Nasal cavity respiratory epithelium epithelial cell of viscerocranial mucosa (primary cell): ENCODE results near the gene FNDC7. TPM values are rescaled to one million over a fixed set of nuclear protein-coding genes. Genes with fewer than 3 reads are reported as not detected.

ENCODE experiments used
- total RNA-seq: library from RNA; depleted of rRNA; stranded (reverse); fragments of >200 nt; gene quantifications from 2 replicates; pipeline ENCODE4 v1.2.3, GENCODE V29; 2014

Gene FNDC7, protein sequence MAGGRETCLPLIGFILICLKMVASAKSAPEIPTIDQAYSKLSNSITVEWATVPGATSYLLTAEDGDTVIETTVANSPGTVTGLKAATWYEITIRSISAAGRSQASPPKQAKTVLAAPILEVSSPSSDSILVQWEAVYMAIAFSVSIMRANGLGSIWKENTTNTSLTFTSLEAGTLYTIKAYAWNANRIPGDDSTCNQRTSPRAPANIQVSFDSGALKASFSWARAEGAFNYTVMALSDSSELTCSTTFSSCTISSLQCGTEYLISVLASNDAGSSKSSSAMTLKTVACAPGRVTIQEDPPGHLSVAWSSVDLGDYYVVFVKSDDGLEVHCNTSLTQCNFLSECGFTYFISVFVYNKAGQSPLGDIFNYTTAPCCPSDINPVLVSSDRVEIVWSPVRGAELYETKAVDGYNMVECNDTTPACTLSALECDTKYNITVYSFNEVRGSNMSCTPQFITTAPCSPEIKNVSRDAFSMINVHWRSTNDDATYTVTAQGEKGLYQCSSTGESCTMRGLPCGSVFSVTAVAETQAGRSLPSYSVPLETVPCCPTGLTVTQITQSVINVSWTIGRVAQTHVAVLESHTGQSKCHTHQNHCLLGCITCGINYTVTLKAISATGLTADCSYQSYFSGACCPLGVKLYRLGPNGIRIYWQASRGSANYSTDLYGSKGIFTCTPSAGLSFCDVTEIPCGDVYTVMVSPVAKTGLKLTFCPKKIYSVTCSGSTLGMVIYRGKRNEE
- under 0.01 TPM in 1 of 2 replicates, not detected in the other for total RNA-seq

DNA sequence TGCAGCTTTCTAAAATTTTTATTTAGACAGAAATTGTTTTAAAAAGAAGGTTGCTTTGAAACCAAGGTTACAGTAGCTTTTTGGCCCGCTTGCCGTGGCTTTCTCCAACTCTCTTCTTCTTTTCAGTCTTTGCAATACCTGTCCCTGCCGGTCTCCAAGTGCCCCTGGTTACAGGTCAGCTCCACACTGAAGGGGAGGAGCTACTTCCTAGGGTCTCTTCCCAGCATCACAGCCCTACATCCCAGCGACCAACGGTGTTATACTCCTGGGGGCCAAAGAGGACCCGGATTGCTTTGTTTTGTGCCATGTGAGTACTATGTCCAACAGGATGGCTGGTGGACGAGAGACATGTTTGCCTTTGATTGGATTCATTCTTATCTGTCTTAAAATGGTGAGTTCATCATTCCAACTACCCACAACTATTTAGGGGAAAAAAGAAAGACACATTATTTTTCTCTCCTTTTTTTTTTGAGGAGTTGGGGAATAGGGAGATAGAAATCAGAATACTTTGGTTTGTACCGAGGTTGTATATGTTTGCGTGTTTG is at the start of gene FNDC7:
Gene FNDC7 (plus strand): TSS at position 303 of the 545 bp plus-strand sequence. CDS start 26 bp downstream, at position 329.

DNA sequence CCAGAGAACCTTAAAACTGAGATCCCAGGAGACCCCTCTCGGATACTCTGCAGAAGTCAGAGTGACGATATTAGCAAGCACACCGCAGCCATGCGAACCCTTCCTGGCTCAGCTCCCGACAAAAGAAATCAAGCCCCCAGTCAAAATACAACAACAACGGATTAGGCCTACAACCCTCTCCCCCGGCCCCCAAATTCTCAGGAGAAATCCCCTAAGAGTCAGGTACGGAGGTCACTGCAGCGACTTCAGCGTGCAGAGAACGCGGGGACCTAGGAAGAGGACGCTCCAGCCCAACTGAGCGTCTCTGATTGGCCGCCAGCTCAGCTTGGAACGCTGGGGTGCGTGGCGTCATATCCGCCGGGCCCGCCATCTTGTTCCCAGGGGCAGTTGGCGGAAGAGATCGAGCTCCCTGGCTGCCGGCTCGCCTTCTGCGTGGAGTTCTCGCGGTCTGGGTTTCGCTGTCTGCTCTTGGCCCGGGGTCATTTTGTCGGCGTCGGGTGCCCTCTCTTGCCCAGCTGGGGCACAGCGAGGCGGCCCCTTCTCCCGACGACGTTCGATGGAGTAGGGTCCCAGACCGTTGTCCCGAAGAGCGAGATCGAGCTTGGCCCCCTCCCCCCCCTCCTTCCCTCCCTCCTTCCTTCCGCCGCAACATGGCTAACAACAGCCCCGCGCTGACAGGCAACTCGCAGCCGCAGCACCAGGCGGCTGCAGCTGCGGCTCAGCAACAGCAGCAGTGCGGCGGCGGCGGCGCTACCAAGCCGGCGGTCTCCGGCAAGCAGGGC is 20.6 kb upstream of the FNDC7 start, which contains the start of gene PRPF38B:
Gene PRPF38B (plus strand): TSS at position 369 of the 782 bp plus-strand sequence. CDS start 282 bp downstream, at position 651.

DNA sequence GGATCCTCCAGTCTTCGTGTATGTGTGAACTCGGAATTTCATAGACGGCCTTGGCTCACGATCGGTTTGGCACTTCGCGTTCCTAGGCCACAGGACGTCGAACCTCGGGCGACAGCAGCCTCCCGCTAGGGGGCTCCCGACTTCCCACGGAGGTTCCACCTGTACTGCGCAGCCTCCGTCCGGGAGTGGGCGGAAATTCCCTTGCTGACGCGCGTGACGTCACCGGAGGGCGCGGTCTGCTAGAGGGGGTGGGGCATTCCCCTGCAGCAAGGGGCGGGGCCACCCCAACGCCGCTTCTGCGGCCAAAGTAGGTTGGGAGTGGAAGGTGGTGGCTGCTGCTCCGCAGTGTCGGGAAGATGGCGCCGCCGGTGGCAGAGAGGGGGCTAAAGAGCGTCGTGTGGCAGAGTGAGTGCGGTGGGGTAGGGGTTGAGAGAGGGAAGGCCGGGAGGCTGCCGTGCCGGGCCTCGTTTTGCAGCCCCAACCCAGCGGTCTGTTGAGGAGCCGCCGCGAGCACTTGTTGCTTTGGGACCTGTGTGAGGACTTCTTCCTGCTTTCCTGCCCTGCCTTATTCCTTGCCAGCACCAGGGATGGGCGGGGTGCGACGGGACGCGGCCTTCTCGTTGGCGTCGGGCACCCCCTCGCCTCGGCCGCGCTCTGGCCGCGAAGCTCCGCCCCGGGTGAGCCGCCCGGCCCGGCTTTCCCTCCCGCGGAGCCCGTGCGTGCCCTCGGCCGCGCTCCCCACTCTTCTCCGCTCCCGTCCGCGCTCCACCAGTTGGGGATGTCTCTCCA is 33.9 kb downstream of the FNDC7 start, which contains the start of gene STXBP3:
Gene STXBP3 (plus strand): TSS at position 293 of the 789 bp plus-strand sequence. CDS start 64 bp downstream, at position 357.

Other genes with a start within 250 kb of the FNDC7 start
- gene EEIG2, start 152.8 kb upstream of the FNDC7 start, total RNA-seq, result 0.34 and 2.6 TPM in 2 replicates
- gene HENMT1, start 51.8 kb upstream of the FNDC7 start, total RNA-seq, result 2.2 and 2.4 TPM in 2 replicates
- 15.4 and 21.4 TPM in 2 replicates for gene PRPF38B, start 20.6 kb upstream of the FNDC7 start, total RNA-seq
- 40.3 and 61.5 TPM in 2 replicates for gene STXBP3, start 33.8 kb downstream of the FNDC7 start, total RNA-seq
- 0.68 TPM in 1 of 2 replicates, not detected in the other for gene AKNAD1, start 144.2 kb downstream of the FNDC7 start, total RNA-seq
- 69.6 and 109 TPM in 2 replicates for gene GPSM2, start 164.1 kb downstream of the FNDC7 start, total RNA-seq